Measurements from ENCODE around the gene MARCHF3.

The MARCHF3 gene

DNA sequence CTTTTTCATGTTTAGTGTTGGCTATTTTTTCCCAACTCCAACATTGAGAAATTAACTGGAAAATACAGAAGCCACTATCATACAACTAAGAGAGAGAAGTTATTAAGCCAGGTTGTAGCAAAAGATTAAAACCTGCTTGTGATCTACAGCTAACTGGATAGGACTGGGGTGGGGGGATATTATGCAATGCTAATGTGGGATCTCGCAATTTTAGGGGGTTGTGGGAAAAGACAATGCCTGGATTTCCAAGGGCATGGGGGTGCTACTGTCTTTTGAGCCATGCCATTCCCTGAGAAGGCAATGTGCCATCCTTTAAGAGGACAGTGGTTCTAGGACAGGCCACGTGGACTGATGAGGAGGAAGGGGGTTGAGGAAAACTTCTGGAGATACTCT, 46.5 kb downstream of the MARCHF3 start:
- TF ChIP-seq, protein P1, sequence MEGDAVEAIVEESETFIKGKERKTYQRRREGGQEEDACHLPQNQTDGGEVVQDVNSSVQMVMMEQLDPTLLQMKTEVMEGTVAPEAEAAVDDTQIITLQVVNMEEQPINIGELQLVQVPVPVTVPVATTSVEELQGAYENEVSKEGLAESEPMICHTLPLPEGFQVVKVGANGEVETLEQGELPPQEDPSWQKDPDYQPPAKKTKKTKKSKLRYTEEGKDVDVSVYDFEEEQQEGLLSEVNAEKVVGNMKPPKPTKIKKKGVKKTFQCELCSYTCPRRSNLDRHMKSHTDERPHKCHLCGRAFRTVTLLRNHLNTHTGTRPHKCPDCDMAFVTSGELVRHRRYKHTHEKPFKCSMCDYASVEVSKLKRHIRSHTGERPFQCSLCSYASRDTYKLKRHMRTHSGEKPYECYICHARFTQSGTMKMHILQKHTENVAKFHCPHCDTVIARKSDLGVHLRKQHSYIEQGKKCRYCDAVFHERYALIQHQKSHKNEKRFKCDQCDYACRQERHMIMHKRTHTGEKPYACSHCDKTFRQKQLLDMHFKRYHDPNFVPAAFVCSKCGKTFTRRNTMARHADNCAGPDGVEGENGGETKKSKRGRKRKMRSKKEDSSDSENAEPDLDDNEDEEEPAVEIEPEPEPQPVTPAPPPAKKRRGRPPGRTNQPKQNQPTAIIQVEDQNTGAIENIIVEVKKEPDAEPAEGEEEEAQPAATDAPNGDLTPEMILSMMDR (conservative IDR thresholded peaks at IDR 0.05; ENCODE audit: low read depth, low read length) = no peak
- Histone ChIP-seq H3K79me2 (ENCODE audit: insufficient read depth, low read depth) (no peaks in the 10 kb centered on the region), H3K9ac (no peak overlapping the region), H4K20me1 (ENCODE audit: insufficient read depth) (no peaks in the 10 kb centered on the region), H3K36me3 (ENCODE audit: insufficient read depth) (no peaks in the 10 kb centered on the region), H3K27ac (no peak overlapping the region), H3K4me2 (no peak overlapping the region), H3K4me1 (ENCODE audit: low read depth, poor library complexity, severe bottlenecking) (peaks cover 13% of the 10 kb centered on the region), H2AFZ (ENCODE audit: low read depth) (no peak overlapping the region), H3K27me3 (ENCODE audit: insufficient read depth, low read depth) (no peaks in the 10 kb centered on the region), H3K4me3 (IDR thresholded peaks at IDR 0.05; ENCODE audit: insufficient read depth, low read depth, low read length) (no peak overlapping the region)

DNA sequence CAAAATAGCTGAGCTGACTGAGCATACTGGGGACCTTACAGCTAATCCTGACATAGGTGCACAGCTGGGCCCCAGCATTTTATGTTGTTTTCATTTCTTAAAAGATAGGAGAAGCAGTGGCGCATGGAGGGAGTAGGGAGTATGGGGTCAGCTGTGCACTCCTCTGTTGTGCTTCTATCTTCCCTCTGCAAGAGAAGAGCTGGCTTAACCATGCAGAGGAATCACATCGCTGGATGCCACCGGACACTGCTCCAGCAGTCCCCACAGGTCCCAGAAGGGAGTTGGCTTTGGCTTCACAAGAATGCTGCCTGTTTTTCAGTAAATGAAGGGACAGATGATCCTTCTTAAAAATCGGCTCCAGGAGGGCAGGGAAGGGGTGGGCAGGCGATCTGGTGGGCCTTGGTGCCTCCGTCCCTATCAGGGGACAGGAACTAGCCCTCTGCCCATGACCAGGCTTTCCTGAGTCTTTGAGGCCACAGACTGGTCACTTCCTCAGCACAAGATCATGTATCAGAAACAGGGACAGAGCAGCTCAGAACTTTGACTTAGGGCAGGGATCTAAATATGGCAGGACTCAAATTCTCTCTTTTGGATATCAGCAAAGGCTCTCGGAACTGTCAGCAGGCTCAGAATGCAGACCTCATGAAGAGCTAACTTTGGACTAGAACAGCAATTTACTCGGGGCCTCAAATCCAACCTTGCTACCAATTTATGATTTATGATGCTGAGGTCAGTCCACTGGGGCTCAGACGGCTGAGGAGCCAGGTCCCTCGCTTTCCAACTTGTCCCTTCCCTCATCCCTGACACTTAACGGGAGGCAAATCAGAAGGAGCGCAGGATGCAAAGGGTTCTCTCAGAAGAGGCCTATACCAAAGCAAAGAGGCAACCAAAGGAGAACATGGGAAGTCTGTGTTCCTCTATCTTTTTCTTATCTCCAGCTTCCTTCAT, 47.2 kb downstream of the MARCHF3 start:
- TF ChIP-seq, protein P1 (conservative IDR thresholded peaks at IDR 0.05; ENCODE audit: low read depth, low read length) = no peak

DNA sequence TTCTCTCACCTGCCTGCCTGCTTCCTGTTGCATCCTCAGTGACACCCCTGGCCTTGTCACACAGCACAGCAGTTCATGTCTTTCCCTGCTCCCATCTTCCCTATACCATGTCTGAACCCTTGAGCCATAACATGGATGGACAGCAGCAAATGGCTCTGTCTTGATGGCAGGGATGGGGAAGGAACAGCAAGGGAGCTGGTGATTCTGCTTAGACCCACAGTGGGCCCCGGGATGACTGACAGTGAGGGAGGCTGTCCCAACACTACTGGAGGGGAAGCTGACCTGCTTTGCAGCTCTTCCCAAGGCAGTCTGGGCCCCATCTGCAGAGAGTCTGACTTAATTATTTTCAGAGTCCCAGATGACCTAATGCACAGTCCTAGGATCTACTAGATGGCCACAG, 48.2 kb downstream of the MARCHF3 start:
- Histone ChIP-seq H4K20me1 (ENCODE audit: insufficient read depth) (no peaks in the 10 kb centered on the region), H3K4me2 (no peak overlapping the region), H3K4me1 (ENCODE audit: low read depth, poor library complexity, severe bottlenecking) (no peaks in the 10 kb centered on the region), H3K79me2 (ENCODE audit: insufficient read depth, low read depth) (no peaks in the 10 kb centered on the region), H3K27ac (no peak overlapping the region), H3K4me3 (IDR thresholded peaks at IDR 0.05; ENCODE audit: insufficient read depth, low read depth, low read length) (no peak overlapping the region), H3K36me3 (ENCODE audit: insufficient read depth) (no peaks in the 10 kb centered on the region), H2AFZ (ENCODE audit: low read depth) (no peak overlapping the region), H3K9ac (no peak overlapping the region), H3K27me3 (ENCODE audit: insufficient read depth, low read depth) (no peaks in the 10 kb centered on the region)
- TF ChIP-seq, protein P1 (conservative IDR thresholded peaks at IDR 0.05; ENCODE audit: low read depth, low read length) = no peak

More for the DNA sequence above, 47.2 kb downstream of the MARCHF3 start:
- Histone ChIP-seq H3K4me1 (ENCODE audit: low read depth, poor library complexity, severe bottlenecking) (peaks cover 6% of the 10 kb centered on the region), H4K20me1 (ENCODE audit: insufficient read depth) (no peaks in the 10 kb centered on the region), H3K4me2 (no peak overlapping the region), H3K4me3 (IDR thresholded peaks at IDR 0.05; ENCODE audit: insufficient read depth, low read depth, low read length) (no peak overlapping the region), H3K27ac (no peak overlapping the region), H3K79me2 (ENCODE audit: insufficient read depth, low read depth) (no peaks in the 10 kb centered on the region), H2AFZ (ENCODE audit: low read depth) (no peak overlapping the region), H3K9ac (no peak overlapping the region), H3K27me3 (ENCODE audit: insufficient read depth, low read depth) (no peaks in the 10 kb centered on the region), H3K36me3 (ENCODE audit: insufficient read depth) (no peaks in the 10 kb centered on the region)

DNA sequence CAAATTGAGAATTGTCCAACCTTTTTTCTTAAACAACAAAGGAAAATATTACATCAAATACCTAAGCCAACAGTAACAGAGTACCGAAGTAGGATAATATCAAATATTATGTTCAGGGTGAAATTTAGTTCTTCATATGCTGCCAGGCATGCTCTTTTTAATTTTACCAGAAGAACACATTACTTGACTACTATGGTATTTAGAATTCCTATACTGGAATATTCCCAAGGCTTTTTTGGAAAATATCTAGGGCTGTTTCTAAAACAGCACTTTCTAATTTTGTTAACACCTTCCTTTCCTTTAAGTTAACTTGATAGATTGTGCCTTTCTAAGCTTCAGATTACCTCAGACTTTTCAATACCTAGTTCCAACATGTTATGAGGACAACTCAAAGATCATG, 48.7 kb downstream of the MARCHF3 start:
- Histone ChIP-seq H3K36me3 (ENCODE audit: insufficient read depth) (no peaks in the 10 kb centered on the region), H3K27me3 (ENCODE audit: insufficient read depth, low read depth) (no peaks in the 10 kb centered on the region), H3K27ac (no peak overlapping the region), H2AFZ (ENCODE audit: low read depth) (no peak overlapping the region), H3K4me3 (IDR thresholded peaks at IDR 0.05; ENCODE audit: insufficient read depth, low read depth, low read length) (no peak overlapping the region), H4K20me1 (ENCODE audit: insufficient read depth) (no peaks in the 10 kb centered on the region), H3K4me2 (no peak overlapping the region), H3K4me1 (ENCODE audit: low read depth, poor library complexity, severe bottlenecking) (no peaks in the 10 kb centered on the region), H3K79me2 (ENCODE audit: insufficient read depth, low read depth) (no peaks in the 10 kb centered on the region), H3K9ac (no peak overlapping the region)
- TF ChIP-seq, protein P1 (conservative IDR thresholded peaks at IDR 0.05; ENCODE audit: low read depth, low read length) = no peak
